NCI-H2081 treated with DMSO at 0.1 percent for 48 hours (cell line): ENCODE results near the gene EIF1AD.
"Not testable (repeated sequence)": the region's sequence is repeated elsewhere in the genome, so short reads cannot be mapped to it uniquely, and the experiment has no call there.

ENCODE experiments used
- DNase-seq: peaks from one replicate; lab custom pipeline; 2025; lab: John Stamatoyannopoulos, UW

Gene EIF1AD

DNA sequence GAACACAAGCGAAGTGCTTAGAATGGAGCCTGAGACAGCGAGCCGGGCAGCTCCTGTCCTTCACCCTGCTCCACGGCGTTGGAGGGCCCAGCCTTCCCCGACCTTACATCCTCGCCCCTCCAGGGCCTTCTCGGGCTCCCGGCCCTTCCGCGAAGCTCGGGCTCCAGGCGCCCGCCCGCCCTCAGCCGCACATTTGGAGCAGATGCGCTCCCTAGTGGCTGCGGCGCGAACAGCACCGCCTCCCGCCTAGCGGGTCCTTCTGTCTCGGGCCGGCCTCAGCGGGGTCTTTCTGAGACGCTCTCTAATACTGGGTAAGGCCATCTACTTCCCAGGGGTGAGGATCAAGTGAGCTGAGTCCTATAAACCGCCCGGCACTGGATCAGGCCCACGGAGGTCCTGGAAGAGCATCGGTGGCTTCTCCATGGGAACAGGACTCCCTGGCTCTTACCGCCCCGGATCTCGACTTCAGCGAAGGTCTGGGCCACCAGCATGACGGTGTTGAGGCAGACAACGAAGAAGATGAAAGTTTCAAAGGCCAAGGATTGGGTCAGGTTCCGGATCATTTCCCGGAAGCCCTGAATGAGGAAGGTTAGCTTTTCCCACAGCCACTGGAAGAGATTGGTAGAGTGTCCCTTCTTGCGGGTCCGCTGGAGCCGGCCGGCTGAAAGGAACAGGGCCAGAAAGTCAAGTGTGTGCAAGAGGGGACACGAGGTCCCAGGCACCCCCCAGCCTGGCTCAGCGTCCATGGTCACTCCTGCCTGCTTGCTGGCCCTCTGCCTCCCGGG, 20.6 kb upstream of the EIF1AD start:
- no peak for DNase-seq

- DNase-seq, result no peak
These were observed 18.8 kb upstream of the EIF1AD start for GRCh38 chr11:66020618-66021357.

DNA sequence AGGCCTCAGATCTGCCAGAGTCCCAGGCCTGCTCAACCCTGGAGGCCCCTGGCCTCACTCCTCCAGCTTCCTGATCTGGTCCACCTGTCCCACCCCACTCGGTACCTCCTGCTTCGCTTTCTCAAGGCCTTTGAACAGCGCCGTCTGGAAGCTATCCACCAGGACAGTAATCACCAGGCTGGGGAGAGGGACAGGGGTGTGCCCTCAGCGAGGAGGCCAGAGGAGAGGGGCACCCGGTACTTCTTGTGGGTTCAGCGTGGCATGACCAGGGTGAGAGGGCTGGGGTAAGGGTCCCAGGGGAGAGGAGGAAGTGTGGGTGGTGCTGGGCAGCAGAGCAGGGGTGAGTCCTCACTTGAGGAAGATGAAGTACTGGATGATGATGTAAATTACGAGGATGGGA, 18.3 kb upstream of the EIF1AD start:
- no peak for DNase-seq

- DNase-seq, result no peak
These were observed 15.4 kb upstream of the EIF1AD start for GRCh38 chr11:66017321-66017720.

DNA sequence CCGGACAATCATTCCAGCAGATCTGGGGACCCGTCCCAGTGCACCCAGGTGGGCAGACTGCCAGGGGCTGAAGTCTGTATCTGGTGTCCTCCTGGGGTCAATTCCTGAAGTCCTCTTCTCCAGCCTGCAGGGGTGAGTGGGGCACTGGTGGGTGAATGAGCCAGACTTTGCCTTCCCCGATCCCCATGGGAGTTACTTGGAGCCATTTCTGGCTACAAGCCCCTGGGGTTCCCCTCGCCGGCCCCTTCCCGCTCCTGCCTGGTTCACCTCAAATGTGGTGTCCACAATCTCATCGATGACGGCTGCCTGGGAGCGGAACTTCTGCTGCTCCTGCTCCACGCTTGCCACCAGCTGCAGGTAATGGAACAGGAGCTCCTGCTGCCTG, 14.8 kb upstream of the EIF1AD start:
- DNase-seq, result no peak

- no peak for DNase-seq
These were observed 14.2 kb upstream of the EIF1AD start for GRCh38 chr11:66015936-66016792.

GRCh38 chr11:66015454-66015881, 13.5 kb upstream of the EIF1AD start:
- no peak for DNase-seq

DNA sequence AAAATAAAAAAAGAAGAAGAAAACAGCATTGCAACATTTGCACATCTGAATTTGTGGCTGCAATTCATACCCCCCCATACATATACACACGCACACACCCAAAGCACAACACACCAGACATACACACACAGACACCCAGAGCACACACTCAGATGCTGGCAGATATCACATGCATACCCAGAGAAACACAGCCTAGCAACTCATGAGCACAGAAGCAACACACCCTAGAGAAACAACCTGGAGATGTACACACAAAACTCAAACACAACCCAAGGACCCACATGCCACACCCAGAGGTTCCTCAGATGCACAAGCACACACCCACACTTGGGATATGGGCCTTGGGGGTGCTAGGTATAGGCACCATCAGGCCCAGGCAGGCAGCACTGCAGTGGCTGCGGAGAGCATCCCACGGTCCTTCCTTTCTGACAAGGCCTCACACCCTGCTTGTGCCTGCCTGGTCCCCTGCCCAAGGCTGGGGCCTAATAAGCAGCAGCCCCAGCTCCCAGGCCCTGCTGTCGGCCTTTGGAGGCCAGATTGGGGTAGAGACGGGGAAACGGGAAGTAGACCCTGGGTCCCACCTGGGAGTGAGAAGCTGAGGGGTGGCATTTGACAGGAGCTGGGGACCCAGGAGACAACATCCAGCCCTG, 13.0 kb upstream of the EIF1AD start:
- DNase-seq, result no peak

DNA sequence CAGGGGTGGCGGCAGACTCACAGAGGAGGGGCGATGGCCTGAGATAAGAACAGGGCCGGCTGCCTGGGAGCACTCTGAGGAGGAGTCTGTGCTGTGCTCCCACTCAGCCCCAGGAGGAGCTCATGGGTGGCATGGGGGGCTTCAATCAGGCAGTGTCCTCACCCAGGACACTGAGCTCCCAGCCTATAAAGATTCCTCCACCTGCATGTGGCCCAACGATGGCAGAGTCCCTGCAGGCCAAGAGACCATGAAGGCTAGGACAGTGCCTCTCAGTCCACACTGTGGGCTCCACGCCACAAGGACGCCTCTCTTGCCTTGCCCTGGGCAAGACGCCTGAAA, 11.8 kb upstream of the EIF1AD start:
- DNase-seq, result no peak

DNA sequence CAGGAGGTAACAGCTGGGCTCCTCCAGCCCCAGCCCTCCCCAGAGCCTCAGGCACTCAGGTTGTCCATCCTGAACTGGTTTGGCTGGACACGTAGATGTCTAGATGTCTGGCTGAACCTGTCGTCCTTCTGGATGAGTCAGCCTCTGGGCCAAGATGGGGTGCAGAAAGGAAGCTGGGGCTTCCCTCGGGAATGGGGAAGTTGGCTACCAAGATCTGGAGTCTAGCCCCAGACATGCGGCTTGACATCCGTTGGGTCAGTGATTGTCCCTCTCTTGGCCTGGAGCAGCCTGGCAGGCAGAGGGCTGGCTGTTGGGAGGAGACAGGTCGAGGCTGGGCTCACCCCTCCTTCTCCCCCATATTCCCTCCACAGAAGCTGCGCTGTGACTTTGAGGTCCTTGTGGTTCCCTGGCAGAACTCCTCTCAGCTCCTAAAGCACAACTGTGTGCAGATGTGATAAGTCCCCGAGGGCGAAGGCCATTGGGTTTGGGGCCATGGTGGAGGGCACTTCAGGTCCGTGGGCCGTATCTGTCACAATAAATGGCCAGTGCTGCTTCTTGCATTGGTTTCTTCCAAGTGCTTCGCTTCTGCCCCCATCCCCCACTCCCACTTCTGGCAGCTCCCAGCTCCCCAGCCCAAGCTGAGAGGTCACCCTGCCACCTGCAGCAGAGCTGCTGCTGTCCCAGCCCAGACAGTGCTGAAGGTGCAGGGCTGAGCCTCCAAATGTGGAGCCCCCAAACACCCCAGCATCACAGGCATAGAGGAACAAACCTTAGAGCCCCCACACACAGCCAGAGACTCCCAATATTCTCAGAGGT, 11.2 kb upstream of the EIF1AD start:
- DNase-seq, result no peak

GRCh38 chr11:66012371-66012945, 10.5 kb upstream of the EIF1AD start:
- DNase-seq, result no peak

DNA sequence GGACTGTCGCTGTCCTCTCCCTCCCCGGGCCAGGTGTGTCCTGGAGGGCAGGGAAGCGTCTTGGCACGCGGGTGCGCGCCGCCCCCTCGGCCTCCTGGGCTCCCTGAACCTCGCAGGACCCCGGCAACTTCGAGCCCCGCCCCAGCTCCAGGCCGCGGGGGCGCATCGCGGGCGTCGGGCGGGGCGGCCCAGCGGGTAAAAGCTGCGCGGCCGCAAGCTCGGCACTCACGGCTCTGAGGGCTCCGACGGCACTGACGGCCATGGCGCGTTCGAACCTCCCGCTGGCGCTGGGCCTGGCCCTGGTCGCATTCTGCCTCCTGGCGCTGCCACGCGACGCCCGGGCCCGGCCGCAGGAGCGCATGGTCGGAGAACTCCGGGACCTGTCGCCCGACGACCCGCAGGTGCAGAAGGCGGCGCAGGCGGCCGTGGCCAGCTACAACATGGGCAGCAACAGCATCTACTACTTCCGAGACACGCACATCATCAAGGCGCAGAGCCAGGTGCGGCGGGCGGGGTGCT, 9.9 kb upstream of the EIF1AD start, which contains the start of gene CST6:
Gene CST6 (plus strand): TSS at position 224 of the 519 bp plus-strand sequence. CDS start 37 bp downstream, at position 261.
- DNase-seq, result no peak

DNA sequence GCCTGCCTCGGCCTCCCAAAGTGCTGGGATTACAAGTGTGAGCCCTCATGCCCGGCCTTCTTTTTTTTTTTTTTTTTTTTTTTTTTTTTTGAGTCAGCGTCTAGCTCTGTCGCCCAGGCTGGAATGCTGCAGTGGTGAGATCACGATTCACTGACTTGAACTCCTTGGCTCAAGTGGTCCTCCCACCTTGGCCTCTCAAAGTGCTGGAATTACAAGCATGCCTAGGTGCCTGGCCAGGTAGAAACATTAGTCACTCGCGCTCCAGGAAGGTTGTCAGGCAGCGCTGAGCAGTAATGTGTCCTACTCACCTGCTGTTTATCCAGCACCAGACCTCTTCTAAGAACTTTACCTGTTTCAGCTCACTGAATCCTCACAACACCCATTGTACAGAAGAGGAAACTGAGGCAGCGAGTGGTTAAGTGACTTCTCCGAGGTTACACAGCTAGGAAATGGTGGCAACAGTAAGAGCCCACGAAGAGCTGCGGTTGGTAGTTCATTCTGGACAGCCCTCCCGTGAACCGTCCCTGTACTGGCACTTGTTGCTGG, 9.4 kb upstream of the EIF1AD start:
- DNase-seq, result no peak

GRCh38 chr11:66010036-66010435, 8.1 kb upstream of the EIF1AD start:
- DNase-seq, result not testable (repeated sequence)

DNA sequence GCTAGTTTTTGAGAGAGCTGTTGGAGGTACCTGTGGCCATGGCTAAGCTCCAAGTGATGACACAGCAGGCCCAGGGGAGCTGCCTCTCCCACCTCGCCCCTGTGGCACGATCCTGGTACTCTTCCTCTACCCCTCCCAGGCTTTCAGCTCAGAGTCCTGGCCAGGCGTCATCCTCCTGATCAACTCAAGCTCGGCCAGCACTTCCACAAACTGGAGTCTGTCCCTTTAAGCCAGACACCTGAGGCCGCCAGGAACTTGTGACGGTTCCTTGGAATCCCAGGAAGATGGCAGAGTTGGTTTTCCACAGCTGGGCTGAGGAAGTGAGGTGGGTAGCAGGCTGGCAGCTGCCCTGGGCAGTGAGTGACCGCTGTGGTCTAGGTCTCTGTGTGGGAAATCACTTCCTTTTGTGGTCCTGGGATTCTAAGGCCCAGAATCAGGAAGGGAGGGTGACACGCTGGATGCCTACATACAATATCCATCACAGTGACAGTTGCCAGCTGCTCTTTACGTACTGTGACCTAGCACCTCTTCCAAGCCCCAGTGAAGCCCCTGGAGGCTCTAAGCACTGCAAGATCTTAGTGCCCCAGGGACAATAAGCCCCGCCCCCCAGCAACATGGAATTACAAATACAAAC, 6.6 kb upstream of the EIF1AD start:
- DNase-seq, result no peak

GRCh38 chr11:66008095-66008467, 6.1 kb upstream of the EIF1AD start:
- DNase-seq, result no peak

DNA sequence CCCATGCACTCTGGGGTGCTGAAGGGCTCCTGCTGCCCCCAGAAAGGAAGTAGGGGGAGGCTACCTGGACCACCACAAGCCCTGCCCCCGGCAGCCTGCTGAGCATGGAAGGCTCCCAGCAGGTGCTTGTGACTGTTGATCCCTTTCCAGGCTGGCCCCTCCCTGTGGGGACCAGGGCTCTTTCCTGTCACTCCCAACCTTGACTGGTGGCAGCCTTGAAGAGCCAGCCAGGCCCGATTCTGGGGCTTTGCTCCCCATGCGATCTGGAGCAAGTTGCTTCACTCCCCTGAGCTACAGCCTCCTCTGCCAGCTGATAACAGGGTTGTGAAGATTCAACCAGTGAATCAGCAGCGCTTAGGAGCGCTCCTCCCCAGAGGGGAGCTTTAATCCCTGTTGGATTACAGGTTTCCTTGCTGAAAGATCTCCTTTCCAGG, 5.3 kb upstream of the EIF1AD start:
- no peak for DNase-seq

DNA sequence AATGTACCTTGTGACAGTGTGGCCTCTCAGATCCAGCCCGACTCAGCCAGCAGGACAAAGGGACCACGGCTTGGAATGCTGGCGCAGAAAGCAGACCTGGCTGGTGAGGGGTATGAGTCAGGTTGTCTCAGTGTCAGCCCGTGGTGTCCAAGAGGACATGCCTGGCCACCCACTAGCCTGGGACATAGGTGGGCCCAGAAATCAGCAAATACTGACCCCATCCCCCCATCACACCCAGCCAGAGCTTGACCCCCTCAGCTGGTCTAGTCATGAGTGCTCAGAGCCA, 4.9 kb upstream of the EIF1AD start:
- DNase-seq, result no peak

GRCh38 chr11:66006134-66006890, 4.4 kb upstream of the EIF1AD start:
- no peak for DNase-seq
